Measurements from ENCODE around the gene ALOXE3. TPM values are rescaled to one million over a fixed set of nuclear protein-coding genes. Genes with fewer than 3 reads are reported as not detected.

The ALOXE3 gene
- total and polyA plus RNA-seq, 2 donors from 2014 or later = not detected

GRCh38 chr17:8074554-8074953, 43.8 kb downstream of the ALOXE3 start:
- no peak for FAIRE-seq
- no peak overlapping the region for H3K27ac ChIP-seq (ENCODE audit: low read depth in 2 of 2, low read length in 2 of 2)
- no peaks in the 10 kb centered on the region for H3K9me3 ChIP-seq (ENCODE audit: control insufficient read depth in 2 of 3, insufficient read depth in 1 of 3, low read length in 3 of 3)
- H3K36me3 ChIP-seq (ENCODE audit: control insufficient read depth in 2 of 3, insufficient read depth in 3 of 3, low read length in 3 of 3) = no peaks in the 10 kb centered on the region
- no peak overlapping the region for H3K9ac ChIP-seq (ENCODE audit: low read length in 3 of 3)
- intact Hi-C loops (cut with DNase I) = no loop called here
- peaks cover 0 to 17% (median 0%) of the 10 kb centered on the region in 3 donors for H3K4me1 ChIP-seq (ENCODE audit: control insufficient read depth in 2 of 3, insufficient read depth in 2 of 3, low read depth in 1 of 3, low read length in 3 of 3)
- H3K27me3 ChIP-seq (ENCODE audit: control insufficient read depth, insufficient read depth, low read length) = peaks cover 34% of the 10 kb centered on the region
- no peak for TF ChIP-seq CTCF (IDR thresholded peaks at IDR 0.05; ENCODE audit: borderline replicate concordance, extremely low read depth, insufficient read depth)
- DNase-seq = no peak
- no peak overlapping the region for H3K4me3 ChIP-seq (ENCODE audit: low read length in 3 of 3)

DNA sequence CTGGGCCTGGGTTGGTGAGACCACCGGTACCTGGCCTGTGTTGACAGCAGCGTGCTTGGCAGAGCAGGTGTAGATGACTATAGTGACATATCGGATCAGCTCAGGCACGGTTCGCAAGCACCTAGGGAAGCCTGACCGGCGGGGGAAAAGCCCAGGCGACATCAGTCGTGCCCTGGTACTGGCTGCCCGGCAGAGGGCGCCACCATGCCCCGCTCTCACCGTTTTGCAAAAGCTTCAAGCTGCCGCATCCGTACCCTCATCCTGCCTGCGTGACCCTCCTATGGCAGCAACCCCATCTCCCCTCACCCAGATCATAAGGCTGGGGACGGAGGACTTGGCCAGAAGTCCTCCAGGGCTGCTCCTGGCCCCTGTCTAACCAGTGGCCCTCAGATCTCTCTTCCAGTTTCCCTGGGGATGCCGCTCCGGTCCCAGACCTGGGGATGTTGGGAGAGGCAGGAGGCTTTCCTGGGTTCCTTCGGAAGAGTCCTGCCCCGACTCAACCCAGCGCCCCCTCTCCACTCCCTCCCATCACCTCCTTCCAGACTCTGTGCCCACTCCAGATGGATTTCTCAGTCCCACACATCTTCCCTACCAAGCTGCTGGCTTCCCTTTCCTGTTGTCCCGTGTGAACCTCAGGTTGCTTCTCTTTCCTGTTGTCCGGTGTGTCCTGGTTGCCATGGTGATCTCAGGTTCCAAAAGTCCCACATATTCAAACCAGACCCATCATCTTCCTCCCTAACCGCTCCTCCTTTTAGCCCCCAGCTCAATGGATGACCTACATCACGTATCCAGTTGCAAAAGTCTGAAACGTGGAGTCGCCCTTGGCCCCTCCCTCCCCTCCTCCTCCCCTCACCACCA, 44.5 kb downstream of the ALOXE3 start:
- TF ChIP-seq CTCF (IDR thresholded peaks at IDR 0.05; ENCODE audit: borderline replicate concordance, extremely low read depth, insufficient read depth) = peak; percentile 70
- no peaks in the 10 kb centered on the region for H3K36me3 ChIP-seq (ENCODE audit: control insufficient read depth in 2 of 3, insufficient read depth in 3 of 3, low read length in 3 of 3)
- H3K27ac ChIP-seq (ENCODE audit: low read depth in 2 of 2, low read length in 2 of 2) = no peak overlapping the region
- intact Hi-C loops (cut with DNase I) = no loop called here
- peaks cover 0 to 15% (median 0%) of the 10 kb centered on the region in 3 donors for H3K4me1 ChIP-seq (ENCODE audit: control insufficient read depth in 2 of 3, insufficient read depth in 2 of 3, low read depth in 1 of 3, low read length in 3 of 3)
- no peaks in the 10 kb centered on the region for H3K9me3 ChIP-seq (ENCODE audit: control insufficient read depth in 2 of 3, insufficient read depth in 1 of 3, low read length in 3 of 3)
- DNase-seq (peak; percentile 82 to 91 (median 87)), FAIRE-seq (no peak)
- H3K27me3 ChIP-seq (ENCODE audit: control insufficient read depth, insufficient read depth, low read length) = peaks cover 34% of the 10 kb centered on the region
- H3K9ac ChIP-seq (ENCODE audit: low read length in 3 of 3) = no peak overlapping the region
- no peak overlapping the region for H3K4me3 ChIP-seq (ENCODE audit: low read length in 3 of 3)

GRCh38 chr17:8072729-8073461, 45.4 kb downstream of the ALOXE3 start:
- Histone ChIP-seq H3K4me1 (ENCODE audit: control insufficient read depth in 2 of 3, insufficient read depth in 2 of 3, low read depth in 1 of 3, low read length in 3 of 3) (peaks cover 0 to 15% (median 0%) of the 10 kb centered on the region in 3 donors), H3K36me3 (ENCODE audit: control insufficient read depth in 2 of 3, insufficient read depth in 3 of 3, low read length in 3 of 3) (no peaks in the 10 kb centered on the region), H3K27me3 (ENCODE audit: control insufficient read depth, insufficient read depth, low read length) (peaks cover 32% of the 10 kb centered on the region), H3K4me3 (ENCODE audit: low read length in 3 of 3) (no peak overlapping the region), H3K9me3 (ENCODE audit: control insufficient read depth in 2 of 3, insufficient read depth in 1 of 3, low read length in 3 of 3) (no peaks in the 10 kb centered on the region), H3K9ac (ENCODE audit: low read length in 3 of 3) (no peak overlapping the region), H3K27ac (ENCODE audit: low read depth in 2 of 2, low read length in 2 of 2) (no peak overlapping the region)
- no peak for FAIRE-seq
- no peak for TF ChIP-seq CTCF (IDR thresholded peaks at IDR 0.05; ENCODE audit: borderline replicate concordance, extremely low read depth, insufficient read depth)
- DNase-seq = peak in 3 of 5 donors; percentile 38 to 76 (median 46)
- intact Hi-C loops (cut with DNase I) = no loop called here
